Measurements from ENCODE around the gene FHIT.
"Not testable (repeated sequence)": the region's sequence is repeated elsewhere in the genome, so short reads cannot be mapped to it uniquely, and the experiment has no call there.

Gene FHIT

GRCh38 chr3:61077551-61077950 is 173.7 kb downstream of the FHIT start:
- no peak overlapping the region for H2BK5ac ChIP-seq (ENCODE audit: low read length)
- H3K18ac ChIP-seq (ENCODE audit: low read length) = no peak overlapping the region
- H3K36me3 ChIP-seq (ENCODE audit: control insufficient read depth, insufficient read depth, low read length) = no peaks in the 10 kb centered on the region
- no peak overlapping the region for H3K9ac ChIP-seq (ENCODE audit: low read length)
- no peak overlapping the region for H4K5ac ChIP-seq (ENCODE audit: low read length)
- H3K56ac ChIP-seq (ENCODE audit: low read length) = no peak overlapping the region
- no peak overlapping the region for H3K27ac ChIP-seq (ENCODE audit: low read depth, low read length)
- WGBS (ENCODE audit: extremely low coverage, insufficient coverage, low lambda C conversion rate) = no CpG with 5 or more reads among the region's 1 CpG
- peak; percentile 92 for DNase-seq
- no peak overlapping the region for H2BK120ac ChIP-seq (ENCODE audit: low read depth, low read length)
- H3K4me3 ChIP-seq (ENCODE audit: low read length) = no peak overlapping the region
- H4K8ac ChIP-seq (ENCODE audit: low read depth, low read length) = no peak overlapping the region
- H3K27me3 ChIP-seq (ENCODE audit: insufficient read depth, low read length, poor library complexity) = no peaks in the 10 kb centered on the region
- H3K4me2 ChIP-seq (ENCODE audit: low read length) = no peak overlapping the region
- H3K4me1 ChIP-seq (ENCODE audit: control insufficient read depth, low read depth, low read length) = no peaks in the 10 kb centered on the region
- no peak overlapping the region for H2AK5ac ChIP-seq (ENCODE audit: low read length)
- H3K79me1 ChIP-seq (ENCODE audit: low read length) = no peaks in the 10 kb centered on the region
- no peaks in the 10 kb centered on the region for H3K79me2 ChIP-seq (ENCODE audit: control insufficient read depth, insufficient read depth, low read length)
- no peak overlapping the region for H2BK15ac ChIP-seq (replicated peaks; ENCODE audit: low read depth)
- no peak overlapping the region for H3K4ac ChIP-seq (ENCODE audit: low read depth, low read length)
- H3K23ac ChIP-seq (ENCODE audit: low read length) = no peak overlapping the region

GRCh38 chr3:61074783-61075182 is 176.5 kb downstream of the FHIT start:
- Histone ChIP-seq H3K79me1 (ENCODE audit: low read length) (no peaks in the 10 kb centered on the region), H3K23ac (ENCODE audit: low read length) (no peak overlapping the region), H4K5ac (ENCODE audit: low read length) (no peak overlapping the region), H3K79me2 (ENCODE audit: control insufficient read depth, insufficient read depth, low read length) (no peaks in the 10 kb centered on the region), H2BK5ac (ENCODE audit: low read length) (no peak overlapping the region), H3K4ac (ENCODE audit: low read depth, low read length) (no peak overlapping the region), H3K4me2 (ENCODE audit: low read length) (no peak overlapping the region), H4K8ac (ENCODE audit: low read depth, low read length) (no peak overlapping the region), H2BK15ac (replicated peaks; ENCODE audit: low read depth) (no peak overlapping the region), H3K56ac (ENCODE audit: low read length) (no peak overlapping the region), H2AK5ac (ENCODE audit: low read length) (no peak overlapping the region), H3K36me3 (ENCODE audit: control insufficient read depth, insufficient read depth, low read length) (no peaks in the 10 kb centered on the region), H3K18ac (ENCODE audit: low read length) (no peak overlapping the region), H3K27ac (ENCODE audit: low read depth, low read length) (no peak overlapping the region), H3K9ac (ENCODE audit: low read length) (no peak overlapping the region), H2BK120ac (ENCODE audit: low read depth, low read length) (no peak overlapping the region), H3K4me3 (ENCODE audit: low read length) (no peak overlapping the region), H3K27me3 (ENCODE audit: insufficient read depth, low read length, poor library complexity) (no peaks in the 10 kb centered on the region), H3K4me1 (ENCODE audit: control insufficient read depth, low read depth, low read length) (no peaks in the 10 kb centered on the region)
- no CpG with 5 or more reads among the region's 3 CpGs for WGBS (ENCODE audit: extremely low coverage, insufficient coverage, low lambda C conversion rate)
- no peak for DNase-seq

GRCh38 chr3:61073566-61074165 is 177.6 kb downstream of the FHIT start:
- H2BK15ac ChIP-seq (replicated peaks; ENCODE audit: low read depth) = no peak overlapping the region
- H3K79me1 ChIP-seq (ENCODE audit: low read length) = no peaks in the 10 kb centered on the region
- H3K23ac ChIP-seq (ENCODE audit: low read length) = no peak overlapping the region

GRCh38 chr3:61068084-61068483 is 183.2 kb downstream of the FHIT start:
- no peaks in the 10 kb centered on the region for H3K36me3 ChIP-seq (ENCODE audit: control insufficient read depth, insufficient read depth, low read length)
- no peaks in the 10 kb centered on the region for H3K4me1 ChIP-seq (ENCODE audit: control insufficient read depth, low read depth, low read length)
- H3K23ac ChIP-seq (ENCODE audit: low read length) = no peak overlapping the region
- no peak overlapping the region for H2AK5ac ChIP-seq (ENCODE audit: low read length)
- no peaks in the 10 kb centered on the region for H3K79me2 ChIP-seq (ENCODE audit: control insufficient read depth, insufficient read depth, low read length)
- no peak overlapping the region for H3K27ac ChIP-seq (ENCODE audit: low read depth, low read length)
- no peak overlapping the region for H2BK120ac ChIP-seq (ENCODE audit: low read depth, low read length)
- no peaks in the 10 kb centered on the region for H3K79me1 ChIP-seq (ENCODE audit: low read length)
- no peak overlapping the region for H3K9ac ChIP-seq (ENCODE audit: low read length)
- no peak overlapping the region for H3K4me2 ChIP-seq (ENCODE audit: low read length)
- H3K4me3 ChIP-seq (ENCODE audit: low read length) = no peak overlapping the region
- H3K4ac ChIP-seq (ENCODE audit: low read depth, low read length) = no peak overlapping the region
- H4K8ac ChIP-seq (ENCODE audit: low read depth, low read length) = no peak overlapping the region
- no CpG with 5 or more reads among the region's 4 CpGs for WGBS (ENCODE audit: extremely low coverage, insufficient coverage, low lambda C conversion rate)
- no peak overlapping the region for H2BK5ac ChIP-seq (ENCODE audit: low read length)
- H4K5ac ChIP-seq (ENCODE audit: low read length) = no peak overlapping the region
- H3K56ac ChIP-seq (ENCODE audit: low read length) = no peak overlapping the region
- H3K27me3 ChIP-seq (ENCODE audit: insufficient read depth, low read length, poor library complexity) = no peaks in the 10 kb centered on the region
- no peak for DNase-seq
- no peak overlapping the region for H2BK15ac ChIP-seq (replicated peaks; ENCODE audit: low read depth)
- no peak overlapping the region for H3K18ac ChIP-seq (ENCODE audit: low read length)

More at GRCh38 chr3:61073566-61074165, 177.6 kb downstream of the FHIT start:
- H3K4ac ChIP-seq (ENCODE audit: low read depth, low read length) = no peak overlapping the region
- H4K8ac ChIP-seq (ENCODE audit: low read depth, low read length) = no peak overlapping the region
- H3K4me2 ChIP-seq (ENCODE audit: low read length) = no peak overlapping the region
- H2BK120ac ChIP-seq (ENCODE audit: low read depth, low read length) = no peak overlapping the region
- no peaks in the 10 kb centered on the region for H3K4me1 ChIP-seq (ENCODE audit: control insufficient read depth, low read depth, low read length)
- H3K36me3 ChIP-seq (ENCODE audit: control insufficient read depth, insufficient read depth, low read length) = no peaks in the 10 kb centered on the region
- H3K27me3 ChIP-seq (ENCODE audit: insufficient read depth, low read length, poor library complexity) = no peaks in the 10 kb centered on the region
- no peak overlapping the region for H3K4me3 ChIP-seq (ENCODE audit: low read length)
- no peak overlapping the region for H3K56ac ChIP-seq (ENCODE audit: low read length)
- H3K27ac ChIP-seq (ENCODE audit: low read depth, low read length) = no peak overlapping the region
- no peak overlapping the region for H4K5ac ChIP-seq (ENCODE audit: low read length)
- no peak overlapping the region for H3K9ac ChIP-seq (ENCODE audit: low read length)
- WGBS (ENCODE audit: extremely low coverage, insufficient coverage, low lambda C conversion rate) = no CpG with 5 or more reads among the region's 4 CpGs
- no peak for DNase-seq
- H2BK5ac ChIP-seq (ENCODE audit: low read length) = no peak overlapping the region
- no peaks in the 10 kb centered on the region for H3K79me2 ChIP-seq (ENCODE audit: control insufficient read depth, insufficient read depth, low read length)
- H3K18ac ChIP-seq (ENCODE audit: low read length) = no peak overlapping the region
- H2AK5ac ChIP-seq (ENCODE audit: low read length) = no peak overlapping the region

GRCh38 chr3:61066800-61067199 is 184.5 kb downstream of the FHIT start:
- Histone ChIP-seq H3K79me1 (ENCODE audit: low read length) (no peaks in the 10 kb centered on the region), H4K8ac (ENCODE audit: low read depth, low read length) (no peak overlapping the region), H3K27me3 (ENCODE audit: insufficient read depth, low read length, poor library complexity) (no peaks in the 10 kb centered on the region), H3K79me2 (ENCODE audit: control insufficient read depth, insufficient read depth, low read length) (no peaks in the 10 kb centered on the region), H3K56ac (ENCODE audit: low read length) (no peak overlapping the region), H2AK5ac (ENCODE audit: low read length) (no peak overlapping the region), H3K4ac (ENCODE audit: low read depth, low read length) (no peak overlapping the region), H2BK15ac (replicated peaks; ENCODE audit: low read depth) (no peak overlapping the region), H3K36me3 (ENCODE audit: control insufficient read depth, insufficient read depth, low read length) (no peaks in the 10 kb centered on the region), H2BK120ac (ENCODE audit: low read depth, low read length) (no peak overlapping the region), H3K23ac (ENCODE audit: low read length) (no peak overlapping the region), H3K27ac (ENCODE audit: low read depth, low read length) (peak overlapping the region; percentile 7), H3K4me1 (ENCODE audit: control insufficient read depth, low read depth, low read length) (no peaks in the 10 kb centered on the region), H3K18ac (ENCODE audit: low read length) (no peak overlapping the region), H3K9ac (ENCODE audit: low read length) (no peak overlapping the region), H4K5ac (ENCODE audit: low read length) (no peak overlapping the region), H2BK5ac (ENCODE audit: low read length) (no peak overlapping the region), H3K4me3 (ENCODE audit: low read length) (no peak overlapping the region), H3K4me2 (ENCODE audit: low read length) (no peak overlapping the region)
- no CpG with 5 or more reads among the region's 2 CpGs for WGBS (ENCODE audit: extremely low coverage, insufficient coverage, low lambda C conversion rate)
- no peak for DNase-seq

GRCh38 chr3:61066222-61066621 is 185.0 kb downstream of the FHIT start:
- H2AK5ac ChIP-seq (ENCODE audit: low read length); H3K56ac ChIP-seq (ENCODE audit: low read length); H3K36me3 ChIP-seq (ENCODE audit: control insufficient read depth, insufficient read depth, low read length); H2BK15ac ChIP-seq (replicated peaks; ENCODE audit: low read depth); H3K23ac ChIP-seq (ENCODE audit: low read length); H3K79me2 ChIP-seq (ENCODE audit: control insufficient read depth, insufficient read depth, low read length); H4K8ac ChIP-seq (ENCODE audit: low read depth, low read length); H3K79me1 ChIP-seq (ENCODE audit: low read length); H3K4me3 ChIP-seq (ENCODE audit: low read length); H2BK120ac ChIP-seq (ENCODE audit: low read depth, low read length); H3K27me3 ChIP-seq (ENCODE audit: insufficient read depth, low read length, poor library complexity); H3K4me2 ChIP-seq (ENCODE audit: low read length); H3K4me1 ChIP-seq (ENCODE audit: control insufficient read depth, low read depth, low read length); H3K18ac ChIP-seq (ENCODE audit: low read length); H3K27ac ChIP-seq (ENCODE audit: low read depth, low read length); DNase-seq; H3K4ac ChIP-seq (ENCODE audit: low read depth, low read length); H3K9ac ChIP-seq (ENCODE audit: low read length); H4K5ac ChIP-seq (ENCODE audit: low read length); H2BK5ac ChIP-seq (ENCODE audit: low read length): not testable (repeated sequence)
- WGBS (ENCODE audit: extremely low coverage, insufficient coverage, low lambda C conversion rate) = no CpG with 5 or more reads among the region's 2 CpGs
